Colonic mucosa (tissue), 4 donors: Measurements from ENCODE around the gene SAMD4A. TPM values are rescaled to one million over a fixed set of nuclear protein-coding genes. Genes with fewer than 3 reads are reported as not detected.

Source experiments
- DNase-seq: peaks from one replicate; pipeline ENCODE4 v3.0.0-alpha.2; 2020
- H3K27ac ChIP-seq: fragments of 200-600 bp; one replicate; pipeline ENCODE4 v1.8.0; 2021
- H3K27me3 ChIP-seq: fragments of 200-600 bp; one replicate; pipeline ENCODE4 v1.8.0; 2021
- H3K36me3 ChIP-seq: fragments of 200-600 bp; one replicate; pipeline ENCODE4 v1.8.0; 2021
- H3K4me1 ChIP-seq: fragments of 200-600 bp; one replicate; pipeline ENCODE4 v1.8.0; 2021; ENCODE audit warnings: mild to moderate bottlenecking
- H3K4me3 ChIP-seq: fragments of 200-600 bp; one replicate; pipeline ENCODE4 v1.8.0; 2021
- H3K9ac ChIP-seq, 2 donors: one replicate each; pipeline ENCODE4 v1.7.0; 2013; ENCODE audit warnings: control low read depth in 2 of 2, low read depth in 2 of 2, low read length in 2 of 2
- H3K9me3 ChIP-seq: fragments of 200-600 bp; one replicate; pipeline ENCODE4 v1.8.0; 2021
- CTCF ChIP-seq: fragments of 200-600 bp; IDR thresholded peaks from one replicate; pipeline ENCODE4 v1.8.0; 2022; ENCODE audit warnings: antibody characterized with exemption, mild to moderate bottlenecking
- intact Hi-C: fragments of 100-400 bp; cut with DNase I; formaldehyde crosslinking; loops from one replicate; pipeline ENCODE4 v1.14.1; 2022
- total RNA-seq, 2 donors: library from RNA; stranded (reverse); fragmentation: NEBNext Ultra II Directional in 1 of 2; extraction: Animal tissue kit (Norgen Biotek cat#: 25700) in 1 of 2; gene quantifications; one replicate each; pipeline ENCODE4 v1.2.1, GENCODE V29; 2021
- donor health status: healthy.
- donor health status: DM: no; HTN: no; CAD: no.
- donor health status: DM: no; HTN: no; CAD: no.

SAMD4A gene
- total RNA-seq, 2 donors from 2014 or later, result 5.6 to 31.3 TPM

- DNase-seq, result no peak
- Histone ChIP-seq H3K27ac (no peak overlapping the region), H3K4me3 (no peak overlapping the region), H3K27me3 (no peaks in the 10 kb centered on the region), H3K9ac (no peak overlapping the region), H3K4me1 (no peaks in the 10 kb centered on the region), H3K9me3 (no peaks in the 10 kb centered on the region), H3K36me3 (no peaks in the 10 kb centered on the region)
- no peak for TF ChIP-seq CTCF
- intact Hi-C loops, result no loop called here
Measured at GRCh38 chr14:54669721-54670561, 103.0 kb downstream of the SAMD4A start.

GRCh38 chr14:54671537-54671936 lies 104.6 kb downstream of the SAMD4A start:
- no peaks in the 10 kb centered on the region for H3K9me3 ChIP-seq
- no peak for TF ChIP-seq CTCF
- intact Hi-C loops, result no loop called here
- H3K27me3 ChIP-seq, result no peaks in the 10 kb centered on the region
- DNase-seq, result no peak
- no peaks in the 10 kb centered on the region for H3K4me1 ChIP-seq
- no peak overlapping the region for H3K4me3 ChIP-seq
- no peak overlapping the region for H3K9ac ChIP-seq
- H3K36me3 ChIP-seq, result no peaks in the 10 kb centered on the region
- no peak overlapping the region for H3K27ac ChIP-seq

- no peaks in the 10 kb centered on the region for H3K36me3 ChIP-seq
- no peaks in the 10 kb centered on the region for H3K9me3 ChIP-seq
- H3K4me3 ChIP-seq, result no peak overlapping the region
- no peak for DNase-seq
- no peaks in the 10 kb centered on the region for H3K4me1 ChIP-seq
- H3K27ac ChIP-seq, result no peak overlapping the region
- intact Hi-C loops, result no loop called here
- TF ChIP-seq CTCF, result no peak
- no peak overlapping the region for H3K9ac ChIP-seq
- no peaks in the 10 kb centered on the region for H3K27me3 ChIP-seq
Measured at GRCh38 chr14:54672181-54672580, 105.3 kb downstream of the SAMD4A start.

- peak overlapping the region; percentile 21 for H3K27ac ChIP-seq
- intact Hi-C loops, result no loop called here
Measured at GRCh38 chr14:54672688-54673087, 105.8 kb downstream of the SAMD4A start.

More at GRCh38 chr14:54672688-54673087, 105.8 kb downstream of the SAMD4A start:
- TF ChIP-seq CTCF, result no peak
- no peaks in the 10 kb centered on the region for H3K27me3 ChIP-seq
- H3K9ac ChIP-seq, result no peak overlapping the region
- no peaks in the 10 kb centered on the region for H3K36me3 ChIP-seq
- H3K4me1 ChIP-seq, result no peaks in the 10 kb centered on the region
- no peak for DNase-seq
- H3K9me3 ChIP-seq, result no peaks in the 10 kb centered on the region
- no peak overlapping the region for H3K4me3 ChIP-seq
